Measurements from ENCODE around the gene ADGRA3.

DNA sequence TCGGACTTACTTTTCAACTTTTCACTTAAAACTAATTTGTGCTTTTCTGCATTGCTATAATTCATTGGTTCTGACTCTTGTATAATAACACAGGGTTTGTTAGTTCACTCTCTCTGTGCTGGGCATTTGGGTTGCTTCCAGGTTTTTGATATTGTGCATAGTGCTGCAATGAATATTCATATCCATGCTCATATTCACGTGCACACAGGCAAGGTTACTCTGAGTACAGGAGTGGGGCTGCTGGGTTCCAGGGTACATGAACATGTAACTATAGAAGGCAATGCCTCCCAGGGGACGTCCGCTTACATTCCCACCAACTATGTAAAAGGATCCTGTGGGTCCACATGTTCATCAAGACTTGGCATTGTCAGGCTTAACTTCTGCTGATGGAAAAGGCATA lies 117.2 kb downstream of the ADGRA3 start:
- no peak for TF ChIP-seq CTCF (IDR thresholded peaks at IDR 0.05)
- no peak for TF ChIP-seq POLR2AphosphoS5 (IDR thresholded peaks at IDR 0.05)
